H1 (cell line): ENCODE results near the gene CNIH4. TPM values are rescaled to one million over a fixed set of nuclear protein-coding genes. Genes with fewer than 3 reads are reported as not detected.

Experiments
- CTCF ChIA-PET: fragments of 300-600 bp; sonication (Branson Sonifier 250); formaldehyde crosslinking; loops from one replicate; lab custom pipeline; 2021; ENCODE audit not compliant: partially characterized antibody; lab: Charles Lee
- POLR2A ChIA-PET: fragments of 300-600 bp; sonication (Branson Sonifier 250); formaldehyde crosslinking; loops from one replicate; lab custom pipeline; 2021; ENCODE audit warnings: inconsistent platforms; ENCODE audit not compliant: partially characterized antibody; lab: Charles Lee
- DNase-seq, 2 experiments: peaks; one replicate each; pipeline versions ENCODE4 v3.0.0 to v3.0.0-alpha.2; 2010 to 2022; ENCODE audit warnings: low spot score in 2 of 2, low read depth in 1 of 2, mixed read lengths in 1 of 2
- FAIRE-seq: peaks from 2 replicates; lab custom pipeline; 2011; peaks lifted over from hg19 to GRCh38; lab: Jason Lieb, UNC
- H2AFZ ChIP-seq: 2 replicates; pipeline ENCODE4 v1.8.1; 2012; ENCODE audit warnings: low read length, inconsistent platforms
- H2AK5ac ChIP-seq: 2 replicates; pipeline ENCODE4 v1.6.1; 2013; ENCODE audit warnings: low read depth, low read length
- H2BK120ac ChIP-seq: replicated peaks from 2 replicates; pipeline ENCODE3; 2013; ENCODE audit warnings: low read depth, low read length, inconsistent platforms
- H2BK12ac ChIP-seq: 2 replicates; pipeline ENCODE4 v1.6.1; 2013; ENCODE audit warnings: low read depth, low read length
- H2BK15ac ChIP-seq: 2 replicates; pipeline ENCODE4 v1.6.1; 2013; ENCODE audit warnings: low read length
- H2BK20ac ChIP-seq: 2 replicates; pipeline ENCODE4 v1.6.1; 2013; ENCODE audit warnings: low read length
- H2BK5ac ChIP-seq: 2 replicates; pipeline ENCODE4 v1.6.1; 2013; ENCODE audit warnings: low read depth, low read length
- H3K14ac ChIP-seq: 2 replicates; pipeline ENCODE4 v1.6.1; 2013; ENCODE audit warnings: inconsistent platforms; ENCODE audit not compliant: insufficient read length
- H3K18ac ChIP-seq: 2 replicates; pipeline ENCODE4 v1.6.1; 2013; ENCODE audit warnings: low read length; ENCODE audit errors: extremely low read depth
- H3K23ac ChIP-seq: 2 replicates; pipeline ENCODE4 v1.6.1; 2013; ENCODE audit warnings: inconsistent platforms; ENCODE audit not compliant: insufficient read length
- H3K23me2 ChIP-seq: 2 replicates; pipeline ENCODE4 v1.6.1; 2013; ENCODE audit warnings: low read depth, low read length
- H3K27ac ChIP-seq: 2 replicates; pipeline ENCODE4 v1.6.1; 2011; ENCODE audit warnings: low read depth, low read length, inconsistent platforms
- H3K27me3 ChIP-seq, 4 experiments: replicated peaks in 1 of 4; 1 replicate in 1 of 4; 2 replicates in 3 of 4; pipeline versions ENCODE4 v1.6.1 to v1.8.1; 2011 to 2013; ENCODE audit warnings: low read length in 3 of 4, mild to moderate bottlenecking in 3 of 4, inconsistent platforms in 2 of 4, mixed read lengths in 2 of 4, moderate library complexity in 1 of 4; ENCODE audit not compliant: control insufficient read depth in 3 of 4, insufficient read depth in 3 of 4; ENCODE audit errors: extremely low read depth in 1 of 4
- H3K36me3 ChIP-seq, 4 experiments: 2 replicates each; pipeline versions ENCODE4 v1.6.1 to v1.8.1; 2011 to 2013; ENCODE audit warnings: mild to moderate bottlenecking in 4 of 4, low read length in 3 of 4, moderate library complexity in 2 of 4, control low read depth in 1 of 4, inconsistent platforms in 1 of 4; ENCODE audit not compliant: insufficient read depth in 4 of 4, control insufficient read depth in 2 of 4
- H3K4ac ChIP-seq: replicated peaks from 2 replicates; pipeline ENCODE3; 2013; ENCODE audit warnings: low read length, low read depth, mixed read lengths, inconsistent platforms; ENCODE audit not compliant: insufficient read length
- H3K4me1 ChIP-seq, 4 experiments: replicated peaks in 1 of 4; 1 replicate in 1 of 4; 2 replicates in 3 of 4; pipeline versions ENCODE4 v1.6.1 to v1.8.1; 2011 to 2013; ENCODE audit warnings: low read length in 3 of 4, inconsistent platforms in 2 of 4, mixed read lengths in 1 of 4; ENCODE audit not compliant: insufficient read depth in 4 of 4, control insufficient read depth in 3 of 4
- H3K4me2 ChIP-seq, 2 experiments: 2 replicates each; pipeline versions ENCODE4 v1.6.1 to v1.8.1; 2011 to 2013; ENCODE audit warnings: low read depth in 2 of 2, low read length in 2 of 2, control low read depth in 1 of 2, inconsistent platforms in 1 of 2, mild to moderate bottlenecking in 1 of 2; ENCODE audit not compliant: insufficient read depth in 1 of 2
- H3K4me3 ChIP-seq, 4 experiments: fragments of 200-600, 300-600 bp in 1 of 4; sonication (generic), shearing (Covaris generic), sonication (Bioruptor Twin) in 1 of 4; 2 replicates each; pipeline versions ENCODE4 v1.5.1 to v1.8.1; 2011 to 2016; ENCODE audit warnings: low read length in 4 of 4, low read depth in 3 of 4, control low read depth in 2 of 4, inconsistent platforms in 2 of 4, mild to moderate bottlenecking in 2 of 4, mixed read lengths in 1 of 4, moderate library complexity in 1 of 4; ENCODE audit not compliant: insufficient read depth in 2 of 4; ENCODE audit errors: extremely low read depth in 1 of 4
- H3K56ac ChIP-seq: replicated peaks from 2 replicates; pipeline ENCODE3; 2013; ENCODE audit warnings: low read depth, mild to moderate bottlenecking, mixed read lengths, low read length, inconsistent platforms; ENCODE audit not compliant: insufficient read length
- H3K79me1 ChIP-seq: 2 replicates; pipeline ENCODE4 v1.6.1; 2013; ENCODE audit warnings: low read depth, low read length, control low read depth
- H3K79me2 ChIP-seq, 2 experiments: 2 replicates each; pipeline versions ENCODE4 v1.6.1 to v1.8.1; 2012 to 2013; ENCODE audit warnings: low read length in 2 of 2, mild to moderate bottlenecking in 2 of 2, inconsistent platforms in 1 of 2; ENCODE audit not compliant: insufficient read depth in 2 of 2, control insufficient read depth in 1 of 2
- H3K9ac ChIP-seq, 4 experiments: replicated peaks in 1 of 4; 1 replicate in 1 of 4; 2 replicates in 3 of 4; pipeline versions ENCODE4 v1.6.1 to v1.8.1; 2011 to 2013; ENCODE audit warnings: low read depth in 3 of 4, low read length in 3 of 4, control low read depth in 2 of 4, mild to moderate bottlenecking in 2 of 4, moderate library complexity in 2 of 4, inconsistent platforms in 1 of 4; ENCODE audit errors: extremely low read depth in 1 of 4
- H3K9me3 ChIP-seq, 2 experiments: 2 replicates each; pipeline versions ENCODE4 v1.6.1 to v1.8.1; 2012 to 2013; ENCODE audit warnings: mild to moderate bottlenecking in 2 of 2, moderate library complexity in 2 of 2, control low read depth in 1 of 2, inconsistent platforms in 1 of 2, low read depth in 1 of 2, low read length in 1 of 2, mixed read lengths in 1 of 2; ENCODE audit not compliant: insufficient read depth in 2 of 2
- H4K20me1 ChIP-seq, 2 experiments: replicated peaks in 1 of 2; 2 replicates each; pipeline versions ENCODE3 to v1.8.1; 2011 to 2013; ENCODE audit warnings: inconsistent platforms in 2 of 2, low read length in 2 of 2, mild to moderate bottlenecking in 1 of 2; ENCODE audit not compliant: insufficient read depth in 2 of 2, control insufficient read depth in 1 of 2
- H4K5ac ChIP-seq: 2 replicates; pipeline ENCODE4 v1.6.1; 2013; ENCODE audit warnings: low read length, low read depth, mixed read lengths, inconsistent platforms; ENCODE audit not compliant: insufficient read length
- H4K8ac ChIP-seq: 2 replicates; pipeline ENCODE4 v1.8.0; 2013; ENCODE audit warnings: mild to moderate bottlenecking, moderate library complexity, low read length, inconsistent platforms; ENCODE audit not compliant: insufficient read depth; ENCODE audit errors: extremely low read depth
- H4K91ac ChIP-seq: replicated peaks from 2 replicates; pipeline ENCODE3; 2013; ENCODE audit warnings: low read length, mixed read lengths, inconsistent platforms; ENCODE audit not compliant: insufficient read length
- CBX5 ChIP-seq: fragments of 300-800, 300-1000 bp; sonication (generic); IDR thresholded peaks from 2 replicates; pipeline ENCODE4 v1.7.1; 2016; ENCODE audit warnings: antibody characterized with exemption, low read length, low read depth
- CHD2 ChIP-seq: IDR thresholded peaks from 2 replicates; pipeline ENCODE4 v1.6.1; 2012; ENCODE audit warnings: low read length, improper control_type of control experiment
- CTBP2 ChIP-seq: IDR thresholded peaks from 2 replicates; pipeline ENCODE4 v1.7.0; 2011; ENCODE audit warnings: borderline replicate concordance, mild to moderate bottlenecking, moderate library complexity, mixed read lengths, low read length; ENCODE audit not compliant: insufficient read depth, insufficient read length
- E2F6 ChIP-seq: IDR thresholded peaks from 2 replicates; pipeline ENCODE4 v1.6.1; 2012; ENCODE audit warnings: inconsistent platforms
- MAX ChIP-seq: IDR thresholded peaks from 2 replicates; pipeline ENCODE4 v1.6.1; 2012; ENCODE audit warnings: inconsistent platforms
- NANOG ChIP-seq: IDR thresholded peaks from 2 replicates; pipeline ENCODE4 v1.6.1; 2011; ENCODE audit warnings: low read length, low read depth, mild to moderate bottlenecking, inconsistent platforms; ENCODE audit not compliant: insufficient read depth, poor library complexity, severe bottlenecking
- RFX5 ChIP-seq: IDR thresholded peaks from 2 replicates; pipeline ENCODE4 v1.6.1; 2011; ENCODE audit warnings: low read depth, low read length, improper control_type of control experiment, borderline replicate concordance
- SIN3A ChIP-seq, 2 experiments: IDR thresholded peaks in 1 of 2; conservative IDR thresholded peaks in 1 of 2; 2 replicates each; pipeline ENCODE4 v1.6.1; 2011 to 2012; ENCODE audit warnings: low read length in 2 of 2, improper control_type of control experiment in 1 of 2, low read depth in 1 of 2, mild to moderate bottlenecking in 1 of 2
- SIX5 ChIP-seq: IDR thresholded peaks from 2 replicates; pipeline ENCODE4 v1.6.1; 2011; ENCODE audit warnings: mild to moderate bottlenecking, low read depth, low read length
- TAF7 ChIP-seq: optimal IDR thresholded peaks from 2 replicates; pipeline ENCODE3; 2011; ENCODE audit warnings: low read depth, mild to moderate bottlenecking, inconsistent platforms, low read length, moderate library complexity, borderline replicate concordance
- ZNF274 ChIP-seq: IDR thresholded peaks from 2 replicates; pipeline ENCODE4 v1.7.0; 2012; ENCODE audit warnings: low read length, borderline replicate concordance; ENCODE audit errors: extremely low read depth
- WGBS, 2 experiments: shearing (Covaris generic) in 1 of 2; methylation state at CpG; one replicate each; pipeline versions ENCODE4 v1.1.6 to v1.1.7; 2013 to 2015; ENCODE audit warnings: low lambda C conversion rate in 2 of 2, mixed read lengths in 2 of 2, inconsistent platforms in 1 of 2, low coverage in 1 of 2, missing lambda C conversion rate in 1 of 2; ENCODE audit not compliant: insufficient replicate concordance in 2 of 2, insufficient coverage in 1 of 2, insufficient read length in 1 of 2; ENCODE audit errors: extremely low coverage in 1 of 2, missing lambda C conversion rate in 1 of 2; 5-methylcytosine and 5-hydroxymethylcytosine counted together
- polyA plus RNA-seq, 7 experiments: library from polyadenylated mRNA; depleted of rRNA in 3 of 7; stranded (reverse) in 5 of 7; unstranded in 2 of 7; fragments of >200 nt in 5 of 7; fragments of 200-250 nt in 2 of 7; gene quantifications; 1 replicate in 5 of 7; 2 replicates in 1 of 7; 4 replicates in 1 of 7; pipeline versions ENCODE4 v1.2.1 to v1.2.3, GENCODE V29; 2011 to 2013; ENCODE audit warnings: missing spikeins in 2 of 7, mixed read lengths in 2 of 7
- total RNA-seq: library from RNA; stranded (reverse); fragmentation: NEBNext Ultra II Directional; extraction: Animal tissue kit (Norgen Biotek cat#: 25700); gene quantifications from 2 replicates; pipeline ENCODE4 v1.2.1, GENCODE V29; 2021

CNIH4 gene
- total and polyA plus RNA-seq, 2 of the 8 experiments (the other 6 are each of a cell fraction or from before 2014, with no cell fraction given) = 76.2 to 151 TPM

DNA sequence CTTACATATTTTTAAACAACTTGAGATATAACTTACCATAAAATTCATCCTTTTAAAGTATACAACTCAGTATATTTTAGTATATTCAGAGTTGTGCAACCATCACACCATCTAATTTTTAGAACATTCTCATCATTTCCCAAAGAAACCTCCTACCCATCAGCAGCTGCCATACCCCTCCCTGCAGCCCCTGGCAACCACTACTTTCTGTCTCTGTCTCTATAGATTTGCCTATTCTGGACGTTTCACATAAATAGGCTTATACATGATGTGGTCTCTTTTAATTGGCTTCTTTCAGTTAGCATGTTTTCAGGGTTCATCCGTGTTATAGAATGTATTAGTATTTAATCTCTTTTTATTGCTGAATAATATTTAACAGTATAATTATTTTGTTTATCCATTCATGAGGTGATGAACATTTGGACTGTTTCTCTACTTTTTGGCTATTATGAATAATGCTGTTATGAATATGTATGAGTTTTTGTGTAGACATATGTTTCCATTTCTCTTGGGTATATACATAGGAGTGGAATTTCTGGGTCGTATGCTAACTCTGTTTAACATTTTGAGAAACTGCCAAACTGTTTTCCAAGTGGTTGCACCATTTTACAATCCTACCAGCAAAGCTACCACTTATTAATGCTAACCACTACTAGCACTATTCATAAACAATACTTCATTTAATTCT, 48.4 kb downstream of the CNIH4 start:
- Histone ChIP-seq H3K79me2 (no peaks in the 10 kb centered on the region), H2AFZ (no peak overlapping the region), H3K27ac (no peak overlapping the region), H4K5ac (no peak overlapping the region), H3K23ac (no peak overlapping the region), H3K4me3 (no peak overlapping the region), H3K9ac (no peak overlapping the region), H4K8ac (no peak overlapping the region), H4K91ac (no peak overlapping the region), H2BK15ac (no peak overlapping the region), H3K56ac (no peak overlapping the region), H2BK5ac (no peak overlapping the region), H2BK120ac (no peak overlapping the region), H2AK5ac (no peak overlapping the region), H3K79me1 (no peaks in the 10 kb centered on the region), H4K20me1 (no peaks in the 10 kb centered on the region), H3K4ac (no peak overlapping the region), H3K27me3 (no peaks in the 10 kb centered on the region), H3K23me2 (no peaks in the 10 kb centered on the region), H2BK12ac (no peak overlapping the region), H3K14ac (no peak overlapping the region), H3K36me3 (peaks cover 5 to 93% (median 50%) of the 10 kb centered on the region in 4 experiments), H3K4me1 (no peaks in the 10 kb centered on the region), H3K18ac (no peak overlapping the region), H2BK20ac (no peak overlapping the region), H3K4me2 (no peak overlapping the region), H3K9me3 (no peaks in the 10 kb centered on the region)
- ChIA-PET CTCF (interaction anchor here (1.2 to 3.7 kb wide), 4 partner anchors 22 to 518 kb away, joined by 3 to 14 read pairs (median 4); no protein-coding TSS in a partner anchor), POLR2A (interaction anchor here (1.1 to 6.8 kb wide), 5 partner anchors 11 to 28 kb away, joined by 3 to 33 read pairs (median 6); no protein-coding TSS in a partner anchor)
- no peak for DNase-seq
- no peak for FAIRE-seq
- WGBS, 2 experiments = 93% methylated on average over 3 of the region's 3 CpGs; no CpG with 5 or more reads in 1 of the 2 experiments
- TF ChIP-seq MAX (no peak), CHD2 (no peak), RFX5 (no peak), CTBP2 (no peak), E2F6 (no peak), TAF7 (no peak), ZNF274 (no peak), SIN3A (conservative IDR thresholded peaks at IDR 0.05 in 1 of 2, IDR thresholded peaks at IDR 0.05 in 1 of 2; ENCODE audit: low read depth in 1 of 2, low read length in 2 of 2) (no peak), CBX5 (no peak), NANOG (no peak), SIX5 (no peak)
